Neural cell (in vitro differentiated cells): ENCODE data around the gene EMC8.

Experiments
- EZH2 ChIP-seq: fragments of 200-600, 300-800 bp; shearing (Covaris generic), sonication (generic); IDR thresholded peaks from 2 replicates; pipeline ENCODE4 v1.6.1; 2014; ENCODE audit warnings: antibody characterized with exemption, low read length, borderline replicate concordance, mild to moderate bottlenecking; ENCODE audit not compliant: insufficient read depth, poor library complexity, severe bottlenecking
- TF ChIP-seq, protein P1 (sequence below): fragments of 450-650 bp; IDR thresholded peaks from 2 replicates; pipeline ENCODE4 v1.5.1; 2014; ENCODE audit warnings: antibody characterized with exemption, mild to moderate bottlenecking, moderate library complexity; ENCODE audit not compliant: poor library complexity, severe bottlenecking

DNA sequence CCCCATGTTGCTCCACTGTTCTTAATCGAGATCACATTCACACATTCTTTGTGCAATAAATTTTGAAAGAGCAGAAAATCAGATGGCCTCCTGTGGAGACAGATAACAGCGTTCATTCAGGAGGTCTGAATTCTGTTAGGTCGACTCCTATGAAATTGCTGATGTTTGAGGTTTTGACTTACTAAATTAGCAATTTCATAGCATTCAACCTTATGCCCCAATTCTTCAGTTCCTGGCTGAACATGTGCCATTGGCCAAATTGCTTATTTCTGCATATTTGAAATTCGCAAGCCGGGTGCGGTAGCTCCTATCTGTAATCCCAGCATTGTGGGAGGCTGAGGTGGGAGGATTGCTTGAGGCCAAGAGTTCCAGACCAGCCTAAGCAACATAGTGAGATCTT lies 26.3 kb downstream of the EMC8 start:
- TF ChIP-seq, protein P1, sequence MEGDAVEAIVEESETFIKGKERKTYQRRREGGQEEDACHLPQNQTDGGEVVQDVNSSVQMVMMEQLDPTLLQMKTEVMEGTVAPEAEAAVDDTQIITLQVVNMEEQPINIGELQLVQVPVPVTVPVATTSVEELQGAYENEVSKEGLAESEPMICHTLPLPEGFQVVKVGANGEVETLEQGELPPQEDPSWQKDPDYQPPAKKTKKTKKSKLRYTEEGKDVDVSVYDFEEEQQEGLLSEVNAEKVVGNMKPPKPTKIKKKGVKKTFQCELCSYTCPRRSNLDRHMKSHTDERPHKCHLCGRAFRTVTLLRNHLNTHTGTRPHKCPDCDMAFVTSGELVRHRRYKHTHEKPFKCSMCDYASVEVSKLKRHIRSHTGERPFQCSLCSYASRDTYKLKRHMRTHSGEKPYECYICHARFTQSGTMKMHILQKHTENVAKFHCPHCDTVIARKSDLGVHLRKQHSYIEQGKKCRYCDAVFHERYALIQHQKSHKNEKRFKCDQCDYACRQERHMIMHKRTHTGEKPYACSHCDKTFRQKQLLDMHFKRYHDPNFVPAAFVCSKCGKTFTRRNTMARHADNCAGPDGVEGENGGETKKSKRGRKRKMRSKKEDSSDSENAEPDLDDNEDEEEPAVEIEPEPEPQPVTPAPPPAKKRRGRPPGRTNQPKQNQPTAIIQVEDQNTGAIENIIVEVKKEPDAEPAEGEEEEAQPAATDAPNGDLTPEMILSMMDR: no peak
- no peak for TF ChIP-seq EZH2
